HG03469 (cell line): ENCODE data around the gene NT5DC1.

ENCODE experiments used
- ATAC-seq: cut with Tn5 transposase; IDR thresholded peaks from one replicate; pipeline ENCODE4 v1.9.1; 2021; ENCODE audit warnings: mild to moderate bottlenecking, moderate library complexity, moderate number of reproducible peaks; ENCODE audit not compliant: unreplicated experiment

NT5DC1 gene

DNA sequence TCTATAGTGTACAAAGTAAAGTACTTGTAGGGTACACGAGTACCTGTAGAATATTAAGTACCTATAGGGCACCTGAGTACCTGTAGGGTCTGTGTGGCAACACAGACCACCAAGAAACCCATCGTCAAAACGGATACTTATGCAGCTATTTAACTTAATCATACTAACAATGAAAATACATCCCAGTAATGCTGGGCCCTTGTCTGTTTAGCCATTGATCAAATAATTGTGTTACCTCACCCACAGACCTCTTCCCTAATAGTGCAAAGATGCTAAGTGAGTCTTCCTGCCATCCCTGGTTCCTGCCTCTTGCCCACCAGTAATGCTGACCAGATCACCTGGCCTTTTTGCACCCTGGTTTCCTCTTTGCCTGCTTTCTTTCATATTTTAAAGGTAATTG, 32.8 kb downstream of the NT5DC1 start:
- no peak for ATAC-seq

DNA sequence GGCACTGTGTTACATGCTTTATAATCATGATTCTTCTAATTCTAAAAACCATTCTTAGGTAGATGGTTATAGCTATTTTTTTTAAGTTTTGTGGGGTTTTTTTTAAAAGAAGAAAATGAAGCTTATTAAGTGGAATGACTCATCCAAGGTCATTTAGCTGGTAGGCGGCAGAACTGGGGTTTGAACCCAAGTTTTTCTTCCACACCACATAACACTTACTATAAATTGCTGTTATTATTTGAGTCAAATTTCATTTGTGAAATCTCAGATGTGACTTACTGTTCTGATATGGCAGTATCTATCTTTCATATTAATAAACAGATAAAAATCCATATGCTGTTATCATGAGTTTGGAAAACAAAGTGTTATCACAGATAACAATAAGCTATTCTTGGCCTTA, 35.7 kb downstream of the NT5DC1 start:
- ATAC-seq, result no peak

- ATAC-seq, result no peak
These were observed 36.3 kb downstream of the NT5DC1 start for GRCh38 chr6:116136933-116137340.

DNA sequence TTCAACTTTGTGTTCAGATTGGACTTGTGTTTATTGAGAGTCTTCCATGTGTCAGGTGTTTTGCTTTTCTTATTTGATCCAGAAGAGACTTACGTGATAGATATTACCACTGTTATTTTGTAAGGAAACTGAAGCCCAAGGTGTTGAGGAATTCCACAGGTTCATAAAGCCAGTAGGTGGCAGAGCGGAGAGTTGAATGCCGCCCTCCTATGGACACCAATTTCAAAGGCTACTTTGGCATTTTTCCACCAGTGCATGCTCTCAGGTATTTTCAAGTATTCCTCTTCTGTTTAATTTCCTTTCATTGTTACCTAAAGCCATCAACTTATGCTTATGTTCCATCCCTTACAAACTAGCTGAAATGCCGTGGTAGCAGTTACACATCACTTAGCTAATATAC, 39.3 kb downstream of the NT5DC1 start:
- ATAC-seq, result no peak

- ATAC-seq, result no peak
These were observed 44.0 kb downstream of the NT5DC1 start for GRCh38 chr6:116144605-116145004.

DNA sequence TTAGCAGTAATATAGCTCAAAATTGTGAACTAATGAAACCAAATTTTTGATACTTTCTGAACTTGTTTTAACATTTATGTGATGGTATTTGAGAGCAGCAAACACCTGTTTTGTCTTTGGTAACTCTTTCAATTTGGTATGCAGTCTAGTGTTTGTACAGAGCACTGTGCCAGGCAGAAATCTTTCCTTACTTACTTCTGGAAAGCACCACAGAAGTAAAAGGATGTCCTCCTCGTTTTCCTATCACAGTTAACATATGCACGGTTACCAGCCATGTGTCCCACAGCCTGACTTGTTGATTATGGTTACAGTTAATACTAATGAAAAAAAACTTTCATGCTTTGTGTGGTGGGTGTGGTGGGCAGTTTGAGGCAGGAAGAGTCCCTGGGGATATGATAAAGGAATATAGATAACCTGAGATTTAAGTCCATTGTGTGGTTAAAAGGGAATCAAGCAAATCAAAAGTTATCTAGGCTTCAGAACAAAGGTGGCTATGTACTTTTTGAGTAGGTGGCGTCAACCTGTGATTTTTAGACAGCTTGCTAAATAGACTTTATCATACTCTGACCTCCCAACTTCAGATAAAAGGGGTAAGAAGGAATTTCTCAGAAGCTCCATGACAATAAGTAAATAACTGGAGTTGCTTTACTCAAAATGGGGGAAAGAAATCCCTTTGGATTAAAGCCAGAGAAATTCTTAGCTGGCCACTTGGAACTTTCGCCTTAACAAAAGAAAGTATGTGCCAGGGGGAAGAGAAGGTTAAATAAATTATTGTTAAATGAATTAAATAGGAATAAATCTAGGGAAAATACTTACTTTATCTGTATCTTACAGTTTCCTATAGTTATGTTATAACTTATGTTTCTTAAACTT, 45.4 kb downstream of the NT5DC1 start:
- no peak for ATAC-seq

- no peak for ATAC-seq
These were observed 52.0 kb downstream of the NT5DC1 start for GRCh38 chr6:116152620-116153019.

GRCh38 chr6:116154887-116155286, 54.2 kb downstream of the NT5DC1 start:
- no peak for ATAC-seq

GRCh38 chr6:116156405-116157326, 56.0 kb downstream of the NT5DC1 start:
- ATAC-seq, result no peak

- ATAC-seq, result no peak
These were observed 56.7 kb downstream of the NT5DC1 start for GRCh38 chr6:116157391-116157790.

- no peak for ATAC-seq
These were observed 58.0 kb downstream of the NT5DC1 start for GRCh38 chr6:116158641-116159040.

DNA sequence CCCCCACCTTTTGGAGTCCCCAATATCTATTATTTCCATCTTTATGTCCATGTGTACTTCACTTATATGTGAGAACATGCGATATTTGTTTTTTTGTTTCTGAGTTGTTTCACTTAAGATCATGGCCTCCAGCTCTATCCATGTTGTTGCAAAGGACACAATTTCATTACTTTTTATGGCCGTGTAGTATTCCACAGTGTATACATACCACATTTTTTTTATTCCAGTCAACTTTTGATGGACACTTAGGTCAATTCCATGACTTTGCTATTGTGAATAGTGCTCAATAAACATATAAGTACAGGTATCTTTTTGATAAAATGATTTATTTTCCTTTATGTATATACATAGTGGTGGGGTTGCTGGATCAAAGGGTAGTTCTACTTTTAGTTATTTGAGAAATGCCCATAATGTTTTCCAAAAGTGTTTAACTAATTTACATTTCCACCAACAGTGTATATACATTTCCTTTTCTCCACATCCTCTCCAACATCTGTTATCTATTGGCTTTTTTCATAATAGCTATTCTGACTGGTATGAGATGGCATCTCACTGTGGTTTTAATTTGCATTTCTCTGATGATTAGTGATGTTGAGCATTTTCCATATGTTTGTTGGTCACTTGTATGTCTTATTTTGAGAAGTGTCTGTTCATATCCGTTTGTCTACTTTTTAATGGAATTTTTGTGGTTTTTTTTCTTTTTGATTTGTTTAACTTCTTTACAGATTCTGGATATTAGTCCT, 59.3 kb downstream of the NT5DC1 start:
- ATAC-seq, result no peak

DNA sequence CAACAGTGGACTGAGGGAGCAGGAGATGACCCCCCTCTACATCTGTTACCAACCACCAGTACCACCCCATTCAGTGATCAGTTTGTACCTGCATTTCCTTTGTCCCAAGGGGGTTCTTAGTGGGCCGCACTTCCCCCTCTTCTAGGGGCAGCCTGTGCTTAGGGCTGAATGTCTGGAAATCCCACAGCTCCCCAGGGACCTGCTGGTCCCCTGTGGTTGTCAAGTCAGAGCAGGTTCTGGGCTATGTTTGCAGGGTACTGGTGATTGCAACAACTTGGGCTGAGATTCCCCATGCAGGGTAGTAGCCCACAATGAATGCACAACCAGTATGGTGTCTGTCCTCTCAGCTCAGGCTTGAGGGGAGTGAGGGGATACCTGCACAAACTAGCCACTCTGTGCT, 64.9 kb downstream of the NT5DC1 start:
- peak; percentile 78 for ATAC-seq

DNA sequence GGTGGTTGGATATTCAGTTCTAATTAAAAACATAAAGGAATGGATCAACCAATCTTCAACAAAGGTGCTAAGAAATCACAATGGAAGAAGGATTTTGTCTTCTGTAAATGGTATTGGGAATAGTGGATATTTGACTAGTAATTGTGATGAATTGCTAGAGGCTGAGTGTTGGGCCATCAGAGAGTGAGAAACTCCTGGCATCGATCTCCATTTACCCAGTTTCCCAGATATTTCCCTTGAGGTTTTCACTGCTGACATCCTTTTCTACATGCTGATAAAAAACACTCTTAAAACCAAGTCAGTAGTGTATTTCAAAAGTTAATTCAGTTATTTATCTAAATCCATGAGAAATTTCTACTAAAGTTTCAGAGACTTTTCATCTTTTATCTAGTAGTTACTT, 65.7 kb downstream of the NT5DC1 start:
- ATAC-seq, result no peak

- ATAC-seq, result no peak
These were observed 67.5 kb downstream of the NT5DC1 start for GRCh38 chr6:116168148-116168547.

GRCh38 chr6:116169880-116170279, 69.2 kb downstream of the NT5DC1 start:
- ATAC-seq, result no peak

DNA sequence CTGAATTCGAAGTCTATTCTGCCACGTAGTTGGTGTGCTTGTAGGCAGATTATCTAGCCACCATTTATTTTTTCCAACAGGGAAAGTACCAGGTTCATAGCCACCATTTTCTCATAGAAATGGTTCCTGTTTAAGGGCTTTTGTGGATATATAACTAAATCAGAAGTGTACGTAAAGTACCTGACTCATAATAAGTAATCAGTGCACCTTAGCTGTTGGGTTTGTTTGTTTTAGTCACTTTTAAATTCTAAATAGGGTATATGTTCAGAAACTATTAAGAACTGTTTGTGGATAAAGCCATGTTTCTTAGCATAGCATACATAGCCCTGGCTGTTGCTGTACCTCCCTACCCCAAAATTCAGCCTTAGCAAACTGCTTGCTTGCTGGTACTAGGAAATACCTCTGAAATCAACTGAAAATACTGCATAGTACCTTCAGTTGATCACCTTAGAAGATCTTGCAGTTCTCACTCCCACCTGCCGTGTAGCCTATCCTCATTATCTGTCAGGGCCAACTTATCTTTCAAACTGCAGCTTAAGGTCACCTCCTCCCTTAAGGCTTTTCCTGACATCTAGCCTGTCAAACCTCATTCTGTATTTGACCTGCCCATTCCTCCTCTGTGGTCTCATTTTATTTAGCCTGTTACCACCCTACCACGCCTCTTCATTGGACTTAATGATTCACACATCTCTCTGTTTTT, 69.9 kb downstream of the NT5DC1 start:
- no peak for ATAC-seq

DNA sequence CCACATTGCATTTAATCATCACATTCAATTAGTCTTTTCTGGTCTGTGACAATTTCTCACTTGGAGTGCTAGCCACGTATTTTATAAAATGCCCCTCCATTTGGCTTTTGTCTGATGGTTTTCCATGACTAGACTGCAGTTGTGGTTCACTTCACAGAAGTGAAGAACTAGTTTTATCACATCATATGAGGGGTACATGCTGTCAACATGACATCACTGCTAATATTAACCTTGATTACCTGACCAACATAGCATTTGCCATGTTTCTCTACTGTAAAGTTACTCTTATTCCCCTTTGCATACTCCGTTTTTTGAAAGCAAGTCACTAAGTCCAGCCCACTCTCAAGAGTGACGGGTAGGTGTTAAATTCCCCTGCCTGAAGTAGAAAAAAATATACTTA, 73.3 kb downstream of the NT5DC1 start:
- ATAC-seq, result no peak

GRCh38 chr6:116175344-116175743, 74.7 kb downstream of the NT5DC1 start:
- no peak for ATAC-seq

- no peak for ATAC-seq
These were observed 75.9 kb downstream of the NT5DC1 start for GRCh38 chr6:116176596-116176995.

DNA sequence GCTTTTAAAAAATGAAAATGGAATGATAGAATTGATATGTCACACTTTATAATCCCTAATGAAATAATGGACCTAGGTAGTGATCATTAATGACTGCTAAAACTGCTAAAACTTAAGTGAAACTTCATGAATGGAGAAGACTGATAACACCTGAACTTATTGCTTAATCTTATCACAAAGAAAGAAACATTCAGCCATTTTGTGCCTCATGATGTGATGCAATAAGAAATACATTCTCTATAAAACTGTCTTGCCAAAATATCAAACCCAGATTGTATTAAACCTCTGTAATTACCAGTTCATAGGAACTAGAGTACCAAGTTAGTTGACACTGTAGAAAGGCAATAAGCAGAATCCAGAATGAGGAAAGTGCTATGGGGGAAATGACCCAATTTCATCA, 79.7 kb downstream of the NT5DC1 start:
- ATAC-seq, result no peak
